Type B pancreatic cell (in vitro differentiated cells): ENCODE measurements around the gene ANKRD13B. TPM values are rescaled to one million over a fixed set of nuclear protein-coding genes. Genes with fewer than 3 reads are reported as not detected.

ENCODE experiments used
- DNase-seq: peaks from one replicate; pipeline ENCODE4 v3.0.0; 2021; ENCODE audit warnings: mixed read lengths; ENCODE audit not compliant: unreplicated experiment; ENCODE audit errors: extremely low spot score
- H3K27ac Mint-ChIP-seq: 2 replicates; pipeline ENCODE4 v1.8.0; 2021; ENCODE audit warnings: mild to moderate bottlenecking, mixed read lengths
- H3K27me3 Mint-ChIP-seq: 2 replicates; pipeline ENCODE4 v1.8.0; 2021; ENCODE audit warnings: mixed read lengths
- H3K36me3 Mint-ChIP-seq: 2 replicates; pipeline ENCODE4 v1.8.0; 2021; ENCODE audit warnings: mixed read lengths
- H3K4me1 Mint-ChIP-seq: one replicate; pipeline ENCODE4 v1.8.0; 2021; ENCODE audit warnings: mixed read lengths; ENCODE audit not compliant: unreplicated experiment
- H3K4me3 Mint-ChIP-seq: 2 replicates; pipeline ENCODE4 v1.8.0; 2021; ENCODE audit warnings: mild to moderate bottlenecking, mixed read lengths
- H3K9me3 Mint-ChIP-seq: 2 replicates; pipeline ENCODE4 v1.8.0; 2021; ENCODE audit warnings: mixed read lengths
- CTCF ChIP-seq: fragments of 200-600 bp; sonication (generic); conservative IDR thresholded peaks from 2 replicates; pipeline ENCODE4 v1.5.0; 2021; ENCODE audit warnings: antibody characterized with exemption, mild to moderate bottlenecking
- total RNA-seq: library from RNA; stranded (reverse); gene quantifications from 2 replicates; pipeline ENCODE4 v1.2.1, GENCODE V29; 2021; ENCODE audit warnings: low replicate concordance

The ANKRD13B gene
- total RNA-seq, 1 donor from 2014 or later = 50.5 TPM

DNA sequence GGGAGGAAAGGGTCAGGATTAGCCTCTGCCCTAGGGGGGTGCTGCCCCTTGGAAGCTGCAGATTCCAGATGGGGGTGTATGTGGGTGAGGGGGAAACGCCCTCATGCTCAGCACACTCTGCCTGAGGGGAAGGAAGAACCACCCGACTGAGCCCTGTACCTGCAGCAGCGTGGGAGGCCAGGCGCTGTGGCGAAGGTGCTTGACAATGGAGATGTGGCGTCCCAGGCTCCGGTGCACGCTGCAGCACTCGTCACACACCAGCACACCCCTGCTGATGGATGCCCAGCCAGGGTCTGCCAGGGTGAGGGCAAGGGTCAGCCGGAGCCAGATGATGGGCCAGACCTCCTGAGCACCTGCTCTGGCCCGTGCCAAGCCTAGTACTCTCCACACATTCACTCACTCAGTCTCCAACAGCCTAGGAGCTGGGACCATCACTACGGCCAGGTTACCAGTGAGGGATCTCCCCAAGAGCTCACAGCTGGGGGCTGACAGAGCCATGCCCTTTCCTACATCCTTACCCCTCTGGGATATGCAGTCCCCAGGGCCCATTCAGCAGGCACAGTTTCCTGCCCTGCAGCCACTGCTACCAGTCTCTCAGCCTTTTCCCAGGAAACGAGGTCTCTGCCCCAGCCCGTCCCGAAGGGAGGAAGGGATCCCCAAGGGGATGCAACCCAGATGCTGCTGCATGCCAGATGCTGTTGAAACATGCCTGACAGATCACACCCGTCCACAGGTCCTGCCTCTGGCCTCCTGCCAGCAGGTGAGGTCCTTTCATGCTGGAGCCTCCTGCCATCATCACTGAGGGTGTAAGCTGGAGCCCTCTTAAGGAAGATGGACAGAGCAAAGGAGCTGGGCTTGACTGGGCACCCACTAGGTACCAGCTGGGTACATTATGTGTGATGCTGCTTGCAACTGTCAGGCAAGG, 9.3 kb upstream of the ANKRD13B start:
- TF ChIP-seq CTCF = no peak
- H3K4me3 Mint-ChIP-seq = no peak overlapping the region
- peaks cover 18% of the 10 kb centered on the region for H3K4me1 Mint-ChIP-seq
- H3K36me3 Mint-ChIP-seq = peaks cover 8% of the 10 kb centered on the region
- H3K27ac Mint-ChIP-seq = no peak overlapping the region
- DNase-seq = no peak
- H3K27me3 Mint-ChIP-seq = no peaks in the 10 kb centered on the region
- no peaks in the 10 kb centered on the region for H3K9me3 Mint-ChIP-seq

DNA sequence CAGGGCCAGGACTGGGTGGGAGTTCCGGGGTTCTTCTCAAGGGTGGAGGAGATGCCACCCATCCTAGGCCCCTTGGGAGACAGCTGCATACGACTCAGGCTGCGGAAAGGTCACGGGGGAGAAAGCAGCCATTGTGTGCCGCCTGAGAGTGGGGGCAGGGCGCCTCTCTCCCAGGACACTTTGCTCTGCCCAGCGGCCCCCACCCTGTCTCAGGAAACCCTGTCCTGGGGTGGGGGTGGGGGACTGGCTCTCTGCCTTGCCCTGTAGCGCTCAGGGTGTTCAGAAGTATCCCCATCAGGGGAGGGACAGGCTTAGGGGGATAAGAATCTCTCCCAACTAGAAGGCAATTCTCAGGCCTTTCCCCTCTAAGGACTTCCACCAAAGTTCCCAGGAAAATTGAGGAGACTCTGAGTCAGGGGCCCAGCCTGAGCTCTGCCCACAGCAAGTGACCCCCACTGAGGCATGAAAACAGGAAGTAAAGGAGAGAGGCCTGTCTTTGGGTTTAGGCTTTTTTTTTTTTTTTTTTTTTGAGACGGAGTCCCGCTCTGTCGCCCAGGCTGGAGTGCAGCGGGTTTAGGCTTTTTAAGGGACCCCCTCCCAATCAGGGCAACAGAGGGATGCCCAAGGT, 8.4 kb upstream of the ANKRD13B start:
- no peak overlapping the region for H3K4me3 Mint-ChIP-seq
- H3K4me1 Mint-ChIP-seq = peaks cover 18% of the 10 kb centered on the region
- H3K27ac Mint-ChIP-seq = no peak overlapping the region
- no peaks in the 10 kb centered on the region for H3K27me3 Mint-ChIP-seq
- TF ChIP-seq CTCF = no peak
- no peak for DNase-seq
- H3K36me3 Mint-ChIP-seq = peaks cover 8% of the 10 kb centered on the region
- H3K9me3 Mint-ChIP-seq = no peaks in the 10 kb centered on the region

- peak; percentile 23 for TF ChIP-seq CTCF
- H3K27ac Mint-ChIP-seq = no peak overlapping the region
- DNase-seq = no peak
Measured at GRCh38 chr17:29585080-29585751, 7.7 kb upstream of the ANKRD13B start.

GRCh38 chr17:29586676-29587469, 6.1 kb upstream of the ANKRD13B start:
- H3K27ac Mint-ChIP-seq = no peak overlapping the region
- H3K9me3 Mint-ChIP-seq = no peaks in the 10 kb centered on the region
- no peak for DNase-seq
- H3K4me3 Mint-ChIP-seq = peak overlapping the region; percentile 92
- no peaks in the 10 kb centered on the region for H3K36me3 Mint-ChIP-seq
- H3K27me3 Mint-ChIP-seq = no peaks in the 10 kb centered on the region
- TF ChIP-seq CTCF = no peak
- peaks cover 24% of the 10 kb centered on the region for H3K4me1 Mint-ChIP-seq

More at GRCh38 chr17:29585080-29585751, 7.7 kb upstream of the ANKRD13B start:
- no peaks in the 10 kb centered on the region for H3K9me3 Mint-ChIP-seq
- no peak overlapping the region for H3K4me3 Mint-ChIP-seq
- H3K36me3 Mint-ChIP-seq = peaks cover 3% of the 10 kb centered on the region
- H3K27me3 Mint-ChIP-seq = no peaks in the 10 kb centered on the region
- peaks cover 16% of the 10 kb centered on the region for H3K4me1 Mint-ChIP-seq

DNA sequence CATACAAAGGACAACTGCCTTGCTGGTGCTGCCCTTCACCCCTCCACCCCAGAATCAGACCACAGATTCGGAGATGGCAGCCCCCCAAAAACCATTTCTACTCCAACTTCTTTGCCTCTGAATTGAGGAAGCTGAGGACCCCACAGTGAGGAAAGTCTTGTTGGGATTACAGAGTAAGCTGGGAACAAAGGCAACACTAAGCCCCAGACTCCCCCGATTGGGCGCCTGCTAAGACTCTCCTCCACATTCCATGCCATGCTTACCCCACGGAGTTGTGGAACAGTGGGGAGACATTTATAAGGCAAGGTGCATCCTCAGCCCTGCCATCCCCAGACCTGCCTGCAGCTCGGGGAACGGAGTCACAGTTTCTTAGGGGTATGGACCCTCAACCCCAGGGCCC, 5.3 kb upstream of the ANKRD13B start:
- H3K27ac Mint-ChIP-seq = no peak overlapping the region
- no peaks in the 10 kb centered on the region for H3K27me3 Mint-ChIP-seq
- no peaks in the 10 kb centered on the region for H3K36me3 Mint-ChIP-seq
- peaks cover 31% of the 10 kb centered on the region for H3K4me1 Mint-ChIP-seq
- no peak for DNase-seq
- no peak for TF ChIP-seq CTCF
- H3K9me3 Mint-ChIP-seq = no peaks in the 10 kb centered on the region
- H3K4me3 Mint-ChIP-seq = peak overlapping the region; percentile 92
